ENCODE data around the gene COQ4. TPM values are rescaled to one million over a fixed set of nuclear protein-coding genes. Genes with fewer than 3 reads are reported as not detected.

The COQ4 gene
- total RNA-seq, 3 donors from 2014 or later, result 43.2 to 63.9 (median 59.1) TPM

DNA sequence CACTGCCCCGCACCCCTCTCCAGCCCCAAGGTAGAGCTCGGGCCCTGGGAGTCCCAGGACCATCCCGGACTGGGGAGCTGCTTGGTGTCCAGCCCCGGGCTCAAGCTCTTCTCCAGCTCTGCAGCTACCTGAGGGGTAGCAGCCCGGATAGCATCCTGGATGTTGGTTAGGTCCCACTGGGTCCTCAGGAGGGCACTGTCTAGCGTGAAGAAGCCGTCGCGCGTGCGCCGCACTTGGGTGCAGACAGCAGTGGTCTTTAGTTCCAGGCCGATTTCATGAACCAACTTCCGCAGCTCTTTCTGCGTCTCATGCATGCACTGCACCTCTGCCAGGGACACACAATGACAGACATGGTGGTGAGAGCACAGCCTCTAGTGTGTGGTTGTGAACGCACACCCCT lies 13.1 kb upstream of the COQ4 start:
- no peak for ATAC-seq
- H3K9me3 ChIP-seq, result no peaks in the 10 kb centered on the region
- DNase-seq, result no peak
- intact Hi-C loops (cut with DNase I, micrococcal nuclease), result no loop called here
- peaks cover 4% of the 10 kb centered on the region for H3K36me3 ChIP-seq (ENCODE audit: low read depth)
- H3K4me3 ChIP-seq, result no peak overlapping the region
- TF ChIP-seq, protein P1, sequence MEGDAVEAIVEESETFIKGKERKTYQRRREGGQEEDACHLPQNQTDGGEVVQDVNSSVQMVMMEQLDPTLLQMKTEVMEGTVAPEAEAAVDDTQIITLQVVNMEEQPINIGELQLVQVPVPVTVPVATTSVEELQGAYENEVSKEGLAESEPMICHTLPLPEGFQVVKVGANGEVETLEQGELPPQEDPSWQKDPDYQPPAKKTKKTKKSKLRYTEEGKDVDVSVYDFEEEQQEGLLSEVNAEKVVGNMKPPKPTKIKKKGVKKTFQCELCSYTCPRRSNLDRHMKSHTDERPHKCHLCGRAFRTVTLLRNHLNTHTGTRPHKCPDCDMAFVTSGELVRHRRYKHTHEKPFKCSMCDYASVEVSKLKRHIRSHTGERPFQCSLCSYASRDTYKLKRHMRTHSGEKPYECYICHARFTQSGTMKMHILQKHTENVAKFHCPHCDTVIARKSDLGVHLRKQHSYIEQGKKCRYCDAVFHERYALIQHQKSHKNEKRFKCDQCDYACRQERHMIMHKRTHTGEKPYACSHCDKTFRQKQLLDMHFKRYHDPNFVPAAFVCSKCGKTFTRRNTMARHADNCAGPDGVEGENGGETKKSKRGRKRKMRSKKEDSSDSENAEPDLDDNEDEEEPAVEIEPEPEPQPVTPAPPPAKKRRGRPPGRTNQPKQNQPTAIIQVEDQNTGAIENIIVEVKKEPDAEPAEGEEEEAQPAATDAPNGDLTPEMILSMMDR (IDR thresholded peaks at IDR 0.05), result no peak
- H3K4me1 ChIP-seq (ENCODE audit: low read depth), result no peaks in the 10 kb centered on the region

DNA sequence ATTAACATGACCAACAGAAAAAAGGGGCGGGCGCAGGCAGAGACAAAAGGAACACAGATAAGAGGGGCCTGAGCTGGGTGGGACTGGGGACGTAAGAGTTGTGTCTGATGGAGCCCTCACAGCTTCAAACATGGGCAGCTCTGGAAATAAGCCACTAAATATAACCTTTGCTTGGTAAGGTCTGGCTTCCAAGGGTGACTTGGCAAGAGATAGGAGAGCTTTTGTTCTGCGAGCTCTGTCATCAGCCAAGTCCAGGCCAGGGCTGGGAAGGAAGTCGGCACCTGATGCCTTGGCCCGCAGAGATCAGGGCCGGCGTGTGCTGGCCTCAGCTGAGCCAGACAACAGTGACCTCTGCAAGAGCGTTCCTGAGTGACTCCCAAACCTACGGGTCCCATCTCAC lies 12.2 kb upstream of the COQ4 start:
- ATAC-seq (no peak), DNase-seq (no peak)
- Histone ChIP-seq H3K4me1 (ENCODE audit: low read depth) (no peaks in the 10 kb centered on the region), H3K4me3 (no peak overlapping the region), H3K36me3 (ENCODE audit: low read depth) (peaks cover 5% of the 10 kb centered on the region), H3K9me3 (no peaks in the 10 kb centered on the region)
- intact Hi-C loops (cut with DNase I, micrococcal nuclease), result no loop called here
- TF ChIP-seq, protein P1 (IDR thresholded peaks at IDR 0.05), result no peak

DNA sequence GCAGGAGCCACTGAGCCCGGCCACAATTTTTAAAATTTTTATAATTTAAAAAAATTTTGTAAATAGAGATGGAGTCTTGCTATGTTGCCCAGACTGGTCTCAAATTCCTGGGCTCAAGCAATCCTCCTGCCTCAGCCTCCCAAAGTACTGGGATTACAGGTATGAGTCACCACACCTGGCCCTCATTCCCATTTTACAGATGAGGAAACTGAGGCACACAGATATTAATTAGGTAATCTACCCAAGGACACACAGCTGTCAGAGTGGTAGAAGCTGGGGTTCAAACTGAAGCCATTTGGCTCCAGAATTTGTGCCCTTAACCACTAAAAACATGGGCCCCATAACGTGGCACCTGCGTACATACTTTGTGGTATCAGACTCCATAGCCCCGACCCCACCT lies 7.9 kb upstream of the COQ4 start:
- Histone ChIP-seq H3K4me3 (no peak overlapping the region), H3K4me1 (ENCODE audit: low read depth) (no peaks in the 10 kb centered on the region), H3K36me3 (ENCODE audit: low read depth) (peaks cover 14% of the 10 kb centered on the region), H3K9me3 (no peaks in the 10 kb centered on the region)
- TF ChIP-seq, protein P1 (IDR thresholded peaks at IDR 0.05), result no peak
- DNase-seq, result no peak
- intact Hi-C loops (cut with DNase I, micrococcal nuclease), result no loop called here
- ATAC-seq, result no peak

DNA sequence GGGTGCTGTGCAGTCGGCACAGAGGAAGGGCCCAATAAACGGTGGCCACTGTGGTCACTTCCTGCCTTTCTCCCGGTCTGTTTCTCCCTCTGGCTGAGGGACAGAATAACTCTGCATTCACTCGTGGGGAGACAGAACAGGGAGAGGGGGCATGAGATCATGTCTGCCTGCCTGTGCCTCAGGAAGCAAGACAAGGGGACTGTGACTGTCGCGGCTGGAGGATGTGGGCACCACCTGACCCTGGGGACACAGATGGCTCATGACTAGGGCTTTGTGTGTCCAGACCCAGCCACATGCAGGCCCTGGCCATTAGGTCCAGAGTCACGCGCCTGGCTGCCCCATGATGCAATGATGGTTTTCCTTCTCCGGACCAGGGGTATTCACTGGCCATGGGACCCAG lies 6.2 kb upstream of the COQ4 start:
- DNase-seq (no peak), ATAC-seq (no peak)
- TF ChIP-seq, protein P1 (IDR thresholded peaks at IDR 0.05), result no peak
- intact Hi-C loops (cut with DNase I, micrococcal nuclease), result no loop called here
- peaks cover under 1% of the 10 kb centered on the region for H3K4me1 ChIP-seq (ENCODE audit: low read depth)
- peaks cover 13% of the 10 kb centered on the region for H3K36me3 ChIP-seq (ENCODE audit: low read depth)
- H3K4me3 ChIP-seq, result no peak overlapping the region
- H3K9me3 ChIP-seq, result no peaks in the 10 kb centered on the region

DNA sequence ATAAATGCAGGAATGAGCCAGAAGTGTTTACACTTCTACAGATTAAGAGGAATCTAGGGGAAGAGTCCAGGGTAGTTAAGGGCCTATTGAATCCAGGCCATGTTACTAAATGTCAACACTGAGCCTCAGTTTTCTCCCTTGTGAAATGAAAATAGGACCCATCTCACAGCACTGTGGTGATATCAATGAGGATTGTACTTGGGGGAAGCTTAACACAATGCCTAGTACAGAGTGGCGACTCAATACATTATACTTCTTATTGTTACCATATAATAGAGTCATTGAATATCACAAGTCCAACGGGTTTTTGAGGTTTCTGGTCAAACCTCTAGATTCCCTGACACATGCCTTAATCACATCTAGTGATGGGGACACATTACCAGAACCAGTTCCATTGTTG lies 5.0 kb upstream of the COQ4 start:
- Histone ChIP-seq H3K36me3 (ENCODE audit: low read depth) (peaks cover 13% of the 10 kb centered on the region), H3K4me1 (ENCODE audit: low read depth) (peaks cover 4% of the 10 kb centered on the region), H3K4me3 (no peak overlapping the region), H3K9me3 (no peaks in the 10 kb centered on the region)
- intact Hi-C loops (cut with DNase I, micrococcal nuclease), result no loop called here
- ATAC-seq (no peak), DNase-seq (no peak)
- TF ChIP-seq, protein P1 (IDR thresholded peaks at IDR 0.05), result no peak

DNA sequence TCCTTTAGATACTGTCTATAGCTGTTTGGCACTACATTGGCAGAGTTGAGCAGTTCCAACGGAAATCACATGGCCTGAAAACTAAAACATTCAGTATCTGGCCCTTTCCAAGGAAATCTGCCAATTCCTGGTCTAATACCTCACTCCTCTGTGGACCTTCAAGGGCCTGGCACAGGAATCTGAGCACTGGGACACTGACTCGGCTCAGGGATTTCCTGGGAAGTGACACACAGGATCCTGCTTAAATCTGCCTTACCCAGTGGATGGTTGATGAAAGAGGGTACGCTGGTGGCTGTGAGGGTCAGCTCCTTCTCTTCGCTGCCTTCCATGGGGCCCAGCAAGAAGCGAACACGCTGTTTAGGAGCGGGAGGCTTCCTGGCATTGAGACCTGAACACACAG lies 1.3 kb upstream of the COQ4 start:
- Histone ChIP-seq H3K4me1 (ENCODE audit: low read depth) (peaks cover 15% of the 10 kb centered on the region), H3K36me3 (ENCODE audit: low read depth) (peaks cover 8% of the 10 kb centered on the region), H3K9me3 (no peaks in the 10 kb centered on the region), H3K4me3 (no peak overlapping the region)
- TF ChIP-seq, protein P1 (IDR thresholded peaks at IDR 0.05), result no peak
- DNase-seq, result no peak
- intact Hi-C loops (cut with DNase I, micrococcal nuclease), result no loop called here
- no peak for ATAC-seq
